HEK293 (cell line): ENCODE data around the gene FERMT3.

ENCODE experiments used
- CTCF ChIA-PET: fragments of 350-600 bp; formaldehyde crosslinking; extraction: SDS; loops from one replicate; lab custom pipeline; 2021; ENCODE audit warnings: antibody characterized with exemption; lab: Yijun Ruan, JAX
- POLR2A ChIA-PET: fragments of 300-600 bp; formaldehyde crosslinking; extraction: SDS; loops from one replicate; lab custom pipeline; 2020; ENCODE audit warnings: antibody characterized with exemption, inconsistent platforms; lab: Yijun Ruan, JAX
- H3K27ac ChIP-seq: fragments of 200-500 bp; sonication (Bioruptor generic); 2 replicates; pipeline ENCODE4 v1.5.1; 2014; ENCODE audit warnings: low read depth, low read length, control low read depth, inconsistent platforms; ENCODE audit errors: extremely low read depth
- H3K36me3 ChIP-seq, 2 experiments: fragments of 200-500 bp in 1 of 2; sonication (Bioruptor generic) in 1 of 2; 1 replicate in 1 of 2; 2 replicates in 1 of 2; pipeline ENCODE4 v1.5.1; 2014 to 2017; ENCODE audit warnings: inconsistent platforms in 2 of 2, low read length in 2 of 2; ENCODE audit not compliant: control insufficient read depth in 2 of 2, insufficient read depth in 1 of 2
- H3K4me1 ChIP-seq: fragments of 200-500 bp; sonication (Bioruptor generic); 2 replicates; pipeline ENCODE4 v1.5.1; 2014; ENCODE audit warnings: mild to moderate bottlenecking, low read length, inconsistent platforms; ENCODE audit not compliant: control insufficient read depth, insufficient read depth
- H3K4me3 ChIP-seq: 2 replicates; pipeline ENCODE4 v1.5.1; 2011; ENCODE audit warnings: low read depth, mild to moderate bottlenecking, control low read depth, low read length, moderate library complexity
- H3K9me3 ChIP-seq: fragments of 200-500 bp; sonication (Bioruptor generic); 2 replicates; pipeline ENCODE4 v1.5.1; 2014; ENCODE audit warnings: low read depth, low read length, inconsistent platforms; ENCODE audit not compliant: control insufficient read depth, insufficient read depth
- EGR2 ChIP-seq: fragments of 450-650 bp; formaldehyde crosslinking; IDR thresholded peaks from 2 replicates; pipeline ENCODE4 v1.5.1; 2016; ENCODE audit warnings: low read depth, missing biosample characterization, missing genetic modification characterization
- GFI1B ChIP-seq: fragments of 450-650 bp; formaldehyde crosslinking; IDR thresholded peaks from 2 replicates; pipeline ENCODE4 v1.5.1; 2016; ENCODE audit warnings: missing biosample characterization, missing genetic modification characterization
- GLIS1 ChIP-seq: fragments of 450-650 bp; formaldehyde crosslinking; IDR thresholded peaks from 2 replicates; pipeline ENCODE4 v1.5.1; 2016; ENCODE audit warnings: missing biosample characterization, missing genetic modification characterization
- HOXD13 ChIP-seq: sonication (generic); formaldehyde crosslinking; IDR thresholded peaks from 2 replicates; pipeline ENCODE4 v1.8.0; 2022; ENCODE audit warnings: missing genetic modification reagents, borderline replicate concordance
- IKZF3 ChIP-seq: fragments of 450-650 bp; IDR thresholded peaks from 2 replicates; pipeline ENCODE4 v1.5.0; 2018; ENCODE audit warnings: missing biosample characterization, mild to moderate bottlenecking, missing genetic modification characterization, moderate library complexity
- KLF9 ChIP-seq: fragments of 450-650 bp; formaldehyde crosslinking; IDR thresholded peaks from 2 replicates; pipeline ENCODE4 v1.5.1; 2016; ENCODE audit warnings: missing biosample characterization, missing genetic modification characterization, low read depth
- PATZ1 ChIP-seq: fragments of 450-650 bp; formaldehyde crosslinking; IDR thresholded peaks from 2 replicates; pipeline ENCODE4 v1.5.1; 2016; ENCODE audit warnings: missing biosample characterization, missing genetic modification characterization
- PRDM1 ChIP-seq: fragments of 450-650 bp; formaldehyde crosslinking; IDR thresholded peaks from 2 replicates; pipeline ENCODE4; 2016; ENCODE audit warnings: missing biosample characterization, missing genetic modification characterization
- SCRT1 ChIP-seq: fragments of 450-650 bp; formaldehyde crosslinking; IDR thresholded peaks from 2 replicates; pipeline ENCODE4 v1.5.1; 2016; ENCODE audit warnings: missing biosample characterization, missing genetic modification characterization, borderline replicate concordance
- SCRT2 ChIP-seq: fragments of 450-650 bp; formaldehyde crosslinking; IDR thresholded peaks from 2 replicates; pipeline ENCODE4 v1.5.1; 2016; ENCODE audit warnings: missing biosample characterization, missing genetic modification characterization
- TCF7L2 ChIP-seq: IDR thresholded peaks from 2 replicates; pipeline ENCODE4 v1.6.1; 2011; ENCODE audit warnings: low read depth, mild to moderate bottlenecking, inconsistent platforms, low read length, moderate library complexity, borderline replicate concordance
- ZBTB10 ChIP-seq: fragments of 450-650 bp; formaldehyde crosslinking; IDR thresholded peaks from 2 replicates; pipeline ENCODE4 v1.5.1; 2016; ENCODE audit warnings: missing biosample characterization, missing genetic modification characterization
- ZBTB20 ChIP-seq: fragments of 450-650 bp; formaldehyde crosslinking; IDR thresholded peaks from 2 replicates; pipeline ENCODE4 v1.5.1; 2016; ENCODE audit warnings: missing biosample characterization, missing genetic modification characterization
- ZBTB8A ChIP-seq: fragments of 450-650 bp; formaldehyde crosslinking; IDR thresholded peaks from 2 replicates; pipeline ENCODE4 v1.5.1; 2016; ENCODE audit warnings: missing biosample characterization, missing genetic modification characterization
- ZEB2 ChIP-seq: fragments of 450-650 bp; formaldehyde crosslinking; IDR thresholded peaks from 2 replicates; pipeline ENCODE4 v1.5.1; 2016; ENCODE audit warnings: missing biosample characterization, missing genetic modification characterization
- ZNF18 ChIP-seq: fragments of 450-650 bp; formaldehyde crosslinking; IDR thresholded peaks from 2 replicates; pipeline ENCODE4 v1.5.1; 2016; ENCODE audit warnings: missing biosample characterization, missing genetic modification characterization
- ZNF24 ChIP-seq: fragments of 450-650 bp; formaldehyde crosslinking; IDR thresholded peaks from 2 replicates; pipeline ENCODE4 v1.5.1; 2016; ENCODE audit warnings: missing biosample characterization, missing genetic modification characterization
- ZNF341 ChIP-seq: fragments of 450-650 bp; formaldehyde crosslinking; IDR thresholded peaks from 2 replicates; pipeline ENCODE4; 2016; ENCODE audit warnings: low read depth, missing biosample characterization, missing genetic modification characterization
- ZNF513 ChIP-seq: fragments of 450-650 bp; IDR thresholded peaks from 2 replicates; pipeline ENCODE4 v1.5.1; 2018; ENCODE audit warnings: missing biosample characterization, missing genetic modification characterization
- ZNF561 ChIP-seq: fragments of 450-650 bp; IDR thresholded peaks from 2 replicates; pipeline ENCODE4 v1.5.1; 2018; ENCODE audit warnings: missing biosample characterization, missing genetic modification characterization, borderline replicate concordance
- ZNF629 ChIP-seq: fragments of 450-650 bp; formaldehyde crosslinking; IDR thresholded peaks from 2 replicates; pipeline ENCODE4 v1.5.1; 2017; ENCODE audit warnings: missing biosample characterization, missing genetic modification characterization
- ZNF658 ChIP-seq: fragments of 450-650 bp; formaldehyde crosslinking; IDR thresholded peaks from 2 replicates; pipeline ENCODE4; 2016; ENCODE audit warnings: missing biosample characterization, missing genetic modification characterization
- ZNF776 ChIP-seq: fragments of 450-650 bp; formaldehyde crosslinking; IDR thresholded peaks from 2 replicates; pipeline ENCODE4 v1.5.0; 2017; ENCODE audit warnings: missing biosample characterization, missing genetic modification characterization, borderline replicate concordance
- ZNF785 ChIP-seq: fragments of 450-650 bp; formaldehyde crosslinking; IDR thresholded peaks from 2 replicates; pipeline ENCODE4 v1.5.1; 2016; ENCODE audit warnings: missing biosample characterization, missing genetic modification characterization
- ZNF830 ChIP-seq: fragments of 450-650 bp; IDR thresholded peaks from 2 replicates; pipeline ENCODE4 v1.5.0; 2018; ENCODE audit warnings: missing biosample characterization, missing genetic modification characterization, low read depth, mild to moderate bottlenecking, moderate library complexity
- ZSCAN16 ChIP-seq: fragments of 450-650 bp; formaldehyde crosslinking; IDR thresholded peaks from 2 replicates; pipeline ENCODE4 v1.5.1; 2016; ENCODE audit warnings: missing biosample characterization, missing genetic modification characterization

The FERMT3 gene

GRCh38 chr11:64204080-64204440 is 2.5 kb upstream of the FERMT3 start:
- H3K36me3 ChIP-seq: peaks cover 8 to 76% of the 10 kb centered on the region in 2 experiments; a peak in 2 of 3 replicates

GRCh38 chr11:64204464-64204989 is 2.0 kb upstream of the FERMT3 start:
- 0 out of 2 replicates have a peak, but pooled peaks cover 8% of the 10 kb centered on the region for H3K4me1 ChIP-seq
- no peak overlapping the region for H3K4me3 ChIP-seq
- H3K9me3 ChIP-seq: no peaks in the 10 kb centered on the region
- peak overlapping the region; percentile 55 for H3K27ac ChIP-seq
- POLR2A ChIA-PET: interaction anchor here (0.6 to 4.7 kb wide), 22 partner anchors 8 to 916 kb away, joined by 3 to 32 read pairs (median 5); partner anchors contain the start of genes BAD, ESRRA, FKBP2 and NUDT22
- peaks cover 4 to 75% of the 10 kb centered on the region in 2 experiments; a peak in 2 of 3 replicates for H3K36me3 ChIP-seq
- CTCF ChIA-PET: interaction anchor here (0.6 to 4.7 kb wide), 32 partner anchors 8 to 448 kb away, joined by 3 to 78 read pairs (median 5); partner anchors contain the start of genes BAD, CATSPERZ, FKBP2 and NUDT22
- TF ChIP-seq ZNF629 (tag by site-specific recombination) (0 out of 2 replicates have a peak, but pooled peaks have one; percentile 34), ZNF785 (tag by site-specific recombination) (no peak), ZNF561 (0 out of 2 replicates have a peak, but pooled peaks have one; percentile 37), ZNF18 (no peak; the same call in 1 of the 2 replicates), ZEB2 (tag by site-specific recombination) (peak; percentile 37; the same call in 1 of the 2 replicates), ZBTB20 (tag by site-specific recombination) (no peak), GLIS1 (tag by site-specific recombination) (peak; percentile 34; the same call in 1 of the 2 replicates), ZBTB10 (peak; percentile 44; the same call in 1 of the 2 replicates), PATZ1 (tag by site-specific recombination) (peak; percentile 85), PRDM1 (tag by site-specific recombination) (no peak), ZBTB8A (peak; percentile 23; the same call in 1 of the 2 replicates), ZSCAN16 (tag by site-specific recombination) (no peak), ZNF341 (tag by site-specific recombination) (peak; percentile 98), SCRT1 (tag by site-specific recombination) (no peak), KLF9 (tag by site-specific recombination) (peak; percentile 68; the same call in 1 of the 2 replicates), SCRT2 (no peak), EGR2 (tag by site-specific recombination) (no peak), ZNF658 (no peak)

More at GRCh38 chr11:64204080-64204440, 2.5 kb upstream of the FERMT3 start:
- no peaks in the 10 kb centered on the region for H3K9me3 ChIP-seq
- TF ChIP-seq GFI1B (tag by site-specific recombination): no peak
- no peak for TF ChIP-seq HOXD13
- TF ChIP-seq ZNF830: no peak
- TF ChIP-seq ZNF776 (tag by site-specific recombination): no peak
- no peak for TF ChIP-seq ZNF24
- TF ChIP-seq ZNF341 (tag by site-specific recombination): no peak
- no peak for TF ChIP-seq IKZF3 (tag by site-specific recombination)
- no peak for TF ChIP-seq ZNF513 (tag by site-specific recombination)
- no peak for TF ChIP-seq TCF7L2
- no peak overlapping the region for H3K4me3 ChIP-seq
- 0 out of 2 replicates have a peak, but pooled peaks cover 8% of the 10 kb centered on the region for H3K4me1 ChIP-seq
- CTCF ChIA-PET: interaction anchor here (0.6 to 4.7 kb wide), 29 partner anchors 8 to 449 kb away, joined by 3 to 78 read pairs (median 5); partner anchors contain the start of genes BAD, CATSPERZ, FKBP2 and NUDT22
- peak overlapping the region; percentile 55 for H3K27ac ChIP-seq
- POLR2A ChIA-PET: interaction anchor here (0.6 to 4.7 kb wide), 19 partner anchors 8 to 916 kb away, joined by 3 to 32 read pairs (median 5); partner anchors contain the start of genes BAD, ESRRA, FKBP2 and NUDT22
